WTC11 (cell line): ENCODE measurements around the gene LCP1. TPM values are rescaled to one million over a fixed set of nuclear protein-coding genes. Genes with fewer than 3 reads are reported as not detected.

Experiments used
- ATAC-seq: fragments of 200-7000 bp; cut with Tn5 transposase; 2 replicates; pipeline ENCODE4 v1.10.0; 2021; ENCODE audit warnings: mild to moderate bottlenecking, moderate library complexity
- CTCF ChIA-PET: fragments of 300-600 bp; sonication (Branson Sonifier 250); formaldehyde crosslinking; loops from one replicate; lab custom pipeline; 2021; ENCODE audit warnings: antibody characterized with exemption; lab: Charles Lee
- POLR2A ChIA-PET: fragments of 350-600 bp; sonication (Branson Sonifier 250); formaldehyde crosslinking; loops from one replicate; lab custom pipeline; 2021; ENCODE audit warnings: antibody characterized with exemption; lab: Charles Lee
- DNase-seq: peaks from one replicate; pipeline ENCODE4 v3.0.0; 2021; ENCODE audit warnings: low spot score
- H3K27ac Mint-ChIP-seq: 2 replicates; pipeline ENCODE4 v1.8.0; 2021; ENCODE audit warnings: mixed read lengths
- H3K27me3 Mint-ChIP-seq: 2 replicates; pipeline ENCODE4 v1.8.0; 2021; ENCODE audit warnings: low read depth, mild to moderate bottlenecking, moderate library complexity, mixed read lengths
- H3K36me3 Mint-ChIP-seq: 2 replicates; pipeline ENCODE4 v1.8.0; 2021; ENCODE audit warnings: mixed read lengths
- H3K4me1 Mint-ChIP-seq: 2 replicates; pipeline ENCODE4 v1.8.0; 2022; ENCODE audit warnings: mixed read lengths
- H3K4me3 Mint-ChIP-seq: 2 replicates; pipeline ENCODE4 v1.8.0; 2021; ENCODE audit warnings: mild to moderate bottlenecking, moderate library complexity, mixed read lengths
- H3K9me3 Mint-ChIP-seq: 2 replicates; pipeline ENCODE4 v1.8.0; 2021; ENCODE audit warnings: mixed read lengths
- ATF3 ChIP-seq: sonication (generic); formaldehyde crosslinking; conservative IDR thresholded peaks from 2 replicates; pipeline ENCODE4 v1.8.1; 2022; ENCODE audit warnings: mild to moderate bottlenecking, missing genetic modification reagents
- E2F5 ChIP-seq: sonication (generic); formaldehyde crosslinking; IDR thresholded peaks from 2 replicates; pipeline ENCODE4 v1.8.1; 2022; ENCODE audit warnings: mild to moderate bottlenecking, moderate library complexity, missing genetic modification reagents
- GABPB1 ChIP-seq: sonication (generic); formaldehyde crosslinking; IDR thresholded peaks from 2 replicates; pipeline ENCODE4 v1.8.1; 2023; ENCODE audit warnings: mild to moderate bottlenecking, missing genetic modification reagents
- GRHL2 ChIP-seq: fragments of 250-450 bp; sonication (Bioruptor Pico); IDR thresholded peaks from 2 replicates; pipeline ENCODE4 v1.8.0; 2022; ENCODE audit warnings: mild to moderate bottlenecking, moderate library complexity; ENCODE audit not compliant: insufficient replicate concordance, severe bottlenecking
- HMGA2 ChIP-seq: fragments of 250-450 bp; sonication (Bioruptor Pico); IDR thresholded peaks from 2 replicates; pipeline ENCODE4 v1.4.0; 2021; ENCODE audit warnings: mild to moderate bottlenecking, moderate library complexity
- KAT7 ChIP-seq: sonication (generic); formaldehyde crosslinking; IDR thresholded peaks from 2 replicates; pipeline ENCODE4 v1.8.1; 2023; ENCODE audit warnings: missing genetic modification reagents, mild to moderate bottlenecking, borderline replicate concordance
- MAX ChIP-seq: sonication (generic); formaldehyde crosslinking; IDR thresholded peaks from 2 replicates; pipeline ENCODE4 v1.8.0; 2022; ENCODE audit warnings: mild to moderate bottlenecking, missing genetic modification reagents
- MYBL2 ChIP-seq: sonication (generic); formaldehyde crosslinking; IDR thresholded peaks from 2 replicates; pipeline ENCODE4 v1.8.1; 2023; ENCODE audit warnings: mild to moderate bottlenecking, moderate library complexity, missing genetic modification reagents
- NFE2L1 ChIP-seq: sonication (generic); formaldehyde crosslinking; IDR thresholded peaks from 2 replicates; pipeline ENCODE4 v1.8.1; 2023; ENCODE audit warnings: missing genetic modification reagents
- PREB ChIP-seq: sonication (generic); formaldehyde crosslinking; IDR thresholded peaks from 2 replicates; pipeline ENCODE4 v1.8.1; 2022; ENCODE audit warnings: mild to moderate bottlenecking, missing genetic modification reagents, moderate library complexity, borderline replicate concordance
- PRRX2 ChIP-seq: fragments of 250-450 bp; sonication (Bioruptor Pico); IDR thresholded peaks from 2 replicates; pipeline ENCODE4 v1.8.0; 2021; ENCODE audit warnings: mild to moderate bottlenecking
- RORB ChIP-seq: fragments of 250-450 bp; sonication (Bioruptor Pico); IDR thresholded peaks from 2 replicates; pipeline ENCODE4 v1.9.0; 2021; ENCODE audit warnings: mild to moderate bottlenecking
- SOX15 ChIP-seq: fragments of 250-450 bp; sonication (Bioruptor Pico); IDR thresholded peaks from 2 replicates; pipeline ENCODE4 v1.9.0; 2021; ENCODE audit warnings: mild to moderate bottlenecking
- TEAD1 ChIP-seq: sonication (generic); formaldehyde crosslinking; IDR thresholded peaks from 2 replicates; pipeline ENCODE4 v1.8.0; 2022; ENCODE audit warnings: mild to moderate bottlenecking, missing genetic modification reagents
- USF1 ChIP-seq: sonication (generic); formaldehyde crosslinking; IDR thresholded peaks from 2 replicates; pipeline ENCODE4 v1.8.0; 2022; ENCODE audit warnings: mild to moderate bottlenecking, missing genetic modification reagents
- ZNF232 ChIP-seq: sonication (generic); formaldehyde crosslinking; IDR thresholded peaks from 2 replicates; pipeline ENCODE4 v1.8.0; 2022; ENCODE audit warnings: mild to moderate bottlenecking, missing genetic modification reagents
- total RNA-seq: library from RNA; stranded (reverse); gene quantifications from 3 replicates; pipeline ENCODE4 v1.2.3, GENCODE V29; 2021
- TF ChIP-seq, protein P1 (sequence below): sonication (generic); formaldehyde crosslinking; IDR thresholded peaks from 2 replicates; pipeline ENCODE4 v1.8.0; 2023; ENCODE audit warnings: mild to moderate bottlenecking, missing genetic modification reagents
- TF ChIP-seq, protein P2 (sequence below): fragments of 250-450 bp; sonication (Bioruptor Pico); conservative IDR thresholded peaks from 2 replicates; pipeline ENCODE4 v1.9.0; 2021; ENCODE audit warnings: mild to moderate bottlenecking

Gene LCP1
- total RNA-seq, 1 experiment from 2014 or later: 3.2 TPM

- TF ChIP-seq, protein P1, sequence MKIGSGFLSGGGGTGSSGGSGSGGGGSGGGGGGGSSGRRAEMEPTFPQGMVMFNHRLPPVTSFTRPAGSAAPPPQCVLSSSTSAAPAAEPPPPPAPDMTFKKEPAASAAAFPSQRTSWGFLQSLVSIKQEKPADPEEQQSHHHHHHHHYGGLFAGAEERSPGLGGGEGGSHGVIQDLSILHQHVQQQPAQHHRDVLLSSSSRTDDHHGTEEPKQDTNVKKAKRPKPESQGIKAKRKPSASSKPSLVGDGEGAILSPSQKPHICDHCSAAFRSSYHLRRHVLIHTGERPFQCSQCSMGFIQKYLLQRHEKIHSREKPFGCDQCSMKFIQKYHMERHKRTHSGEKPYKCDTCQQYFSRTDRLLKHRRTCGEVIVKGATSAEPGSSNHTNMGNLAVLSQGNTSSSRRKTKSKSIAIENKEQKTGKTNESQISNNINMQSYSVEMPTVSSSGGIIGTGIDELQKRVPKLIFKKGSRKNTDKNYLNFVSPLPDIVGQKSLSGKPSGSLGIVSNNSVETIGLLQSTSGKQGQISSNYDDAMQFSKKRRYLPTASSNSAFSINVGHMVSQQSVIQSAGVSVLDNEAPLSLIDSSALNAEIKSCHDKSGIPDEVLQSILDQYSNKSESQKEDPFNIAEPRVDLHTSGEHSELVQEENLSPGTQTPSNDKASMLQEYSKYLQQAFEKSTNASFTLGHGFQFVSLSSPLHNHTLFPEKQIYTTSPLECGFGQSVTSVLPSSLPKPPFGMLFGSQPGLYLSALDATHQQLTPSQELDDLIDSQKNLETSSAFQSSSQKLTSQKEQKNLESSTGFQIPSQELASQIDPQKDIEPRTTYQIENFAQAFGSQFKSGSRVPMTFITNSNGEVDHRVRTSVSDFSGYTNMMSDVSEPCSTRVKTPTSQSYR (CRISPR knock-in tag): no peak
- TF ChIP-seq, protein P2, sequence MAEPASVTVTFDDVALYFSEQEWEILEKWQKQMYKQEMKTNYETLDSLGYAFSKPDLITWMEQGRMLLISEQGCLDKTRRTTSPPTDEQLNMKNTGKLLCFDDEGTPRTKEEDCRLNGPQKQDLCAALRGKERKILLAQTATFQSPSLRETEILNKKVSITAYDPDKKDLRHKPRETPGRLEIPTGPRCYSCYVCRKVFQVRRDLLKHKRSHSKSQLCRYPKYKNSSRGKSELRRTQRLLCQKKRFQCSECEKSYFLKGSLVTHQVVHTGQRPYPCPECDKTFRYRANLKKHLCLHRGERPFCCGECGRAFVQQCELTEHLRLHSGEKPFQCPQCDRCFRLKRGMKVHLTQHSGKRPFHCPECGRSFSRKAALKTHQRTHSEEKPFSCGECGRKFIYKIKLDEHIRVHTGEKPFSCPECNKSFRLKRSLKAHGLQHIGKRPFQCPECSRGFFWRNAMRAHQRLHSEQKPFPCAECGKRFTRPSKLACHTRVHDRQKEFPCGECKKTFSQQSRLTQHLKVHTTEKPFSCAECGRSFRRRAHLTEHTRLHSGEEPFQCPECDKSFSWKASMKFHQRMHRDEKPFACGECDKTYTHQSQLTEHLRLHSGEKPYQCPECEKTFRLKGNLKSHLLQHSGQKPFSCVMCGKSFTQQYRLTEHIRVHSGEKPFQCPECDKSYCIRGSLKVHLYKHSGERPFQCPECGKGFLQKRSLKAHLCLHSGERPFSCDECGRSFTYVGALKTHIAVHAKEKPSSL: no peak
These were observed 102.2 kb downstream of the LCP1 start (continued) for GRCh38 chr13:46079770-46080169.

GRCh38 chr13:46077265-46077664 lies 104.7 kb downstream of the LCP1 start:
- Mint-ChIP-seq H3K9me3 (peaks cover 13% of the 10 kb centered on the region), H3K27ac (no peak overlapping the region), H3K36me3 (no peaks in the 10 kb centered on the region), H3K4me1 (no peaks in the 10 kb centered on the region), H3K27me3 (no peaks in the 10 kb centered on the region), H3K4me3 (no peak overlapping the region)
- TF ChIP-seq E2F5 (CRISPR knock-in tag): no peak
- TF ChIP-seq PRRX2: no peak
- TF ChIP-seq GABPB1 (CRISPR knock-in tag): no peak
- no peak for TF ChIP-seq GRHL2 (CRISPR knock-in tag)
- no peak for TF ChIP-seq ATF3 (CRISPR knock-in tag)
- no peak for TF ChIP-seq TEAD1 (CRISPR knock-in tag)
- no peak for TF ChIP-seq USF1 (CRISPR knock-in tag)
- CTCF ChIA-PET: no interaction called here
- POLR2A ChIA-PET: no interaction called here
- DNase-seq (no peak), ATAC-seq (no peak)

DNA sequence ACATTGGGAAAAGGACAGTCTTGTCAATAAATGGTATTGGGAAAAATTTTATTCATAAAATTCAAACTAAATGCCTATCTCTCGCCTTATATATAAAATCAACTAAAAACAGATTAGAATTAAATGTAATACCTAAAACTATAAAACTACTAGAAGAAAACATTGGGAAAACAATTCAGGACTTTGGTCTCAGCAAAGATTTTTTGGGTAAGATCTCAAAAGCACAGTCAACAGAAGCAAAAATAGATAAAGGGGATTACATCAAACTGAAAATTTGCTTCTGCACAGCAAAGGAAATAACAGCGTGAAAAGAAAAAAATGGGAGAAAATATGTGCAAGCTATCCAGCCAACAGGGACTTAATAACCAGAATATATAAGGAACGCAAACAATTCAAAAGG lies 105.2 kb downstream of the LCP1 start:
- H3K4me3 Mint-ChIP-seq: no peak overlapping the region
- TF ChIP-seq RORB (CRISPR knock-in tag): no peak
- no peak for TF ChIP-seq HMGA2
- TF ChIP-seq KAT7: no peak
- TF ChIP-seq, protein P2: no peak
- TF ChIP-seq NFE2L1: no peak
- no peak for TF ChIP-seq ZNF232 (CRISPR knock-in tag)
- no peak for TF ChIP-seq PRRX2
- no peak for TF ChIP-seq PREB (CRISPR knock-in tag)
- TF ChIP-seq MYBL2 (CRISPR knock-in tag): no peak
- TF ChIP-seq MAX (CRISPR knock-in tag): no peak
- no peak for TF ChIP-seq SOX15 (CRISPR knock-in tag)
- POLR2A ChIA-PET: no interaction called here
- no peaks in the 10 kb centered on the region for H3K4me1 Mint-ChIP-seq
- no peaks in the 10 kb centered on the region for H3K36me3 Mint-ChIP-seq
- peaks cover 13% of the 10 kb centered on the region for H3K9me3 Mint-ChIP-seq
- ATAC-seq: no peak
- no peak overlapping the region for H3K27ac Mint-ChIP-seq
- CTCF ChIA-PET: no interaction called here
- no peak for DNase-seq
- H3K27me3 Mint-ChIP-seq: no peaks in the 10 kb centered on the region
